ENCODE data around the gene MYH1. TPM values are rescaled to one million over a fixed set of nuclear protein-coding genes. Genes with fewer than 3 reads are reported as not detected.

The MYH1 gene
- total RNA-seq, 1 donor from 2014 or later, result not detected

DNA sequence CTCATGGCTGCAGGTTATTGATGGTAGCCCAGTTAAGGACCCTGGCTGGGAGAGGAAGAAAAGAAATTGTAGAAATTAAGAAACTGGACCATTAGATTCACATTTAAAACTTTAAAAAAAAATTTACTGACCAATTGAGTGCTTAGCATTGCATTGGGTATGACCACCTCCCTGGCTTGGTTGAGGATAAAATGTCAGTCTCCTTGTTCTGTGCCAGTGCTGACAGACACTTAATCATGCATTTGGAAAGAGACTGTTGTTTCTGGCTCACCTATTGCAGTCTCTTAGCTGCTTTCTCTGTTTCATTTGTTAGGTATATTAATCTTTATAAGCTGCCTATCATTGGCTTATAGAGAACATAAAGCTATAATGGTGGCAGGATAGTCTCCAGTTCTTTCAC is 1.7 kb downstream of the MYH1 start:
- no peaks in the 10 kb centered on the region for H3K27me3 ChIP-seq
- intact Hi-C loops (cut with DNase I), result no loop called here
- DNase-seq (ENCODE audit: extremely low spot score in 2 of 2), result no peak

GRCh38 chr17:10516065-10516464 is 2.3 kb downstream of the MYH1 start:
- Histone ChIP-seq H3K27ac (no peak overlapping the region), H3K4me3 (no peak overlapping the region), H3K27me3 (no peaks in the 10 kb centered on the region), H3K36me3 (no peaks in the 10 kb centered on the region), H3K4me1 (no peaks in the 10 kb centered on the region), H3K9me3 (no peaks in the 10 kb centered on the region)
- DNase-seq (ENCODE audit: extremely low spot score in 2 of 2), result no peak
- intact Hi-C loops (cut with DNase I), result no loop called here
- TF ChIP-seq CTCF (IDR thresholded peaks at IDR 0.05) (no peak), POLR2A (IDR thresholded peaks at IDR 0.05) (no peak), POLR2AphosphoS5 (IDR thresholded peaks at IDR 0.05; ENCODE audit: insufficient read depth in 1 of 2, low read depth in 1 of 2) (no peak)

More for the DNA sequence above, 1.7 kb downstream of the MYH1 start:
- Histone ChIP-seq H3K4me1 (no peaks in the 10 kb centered on the region), H3K9me3 (no peaks in the 10 kb centered on the region), H3K4me3 (no peak overlapping the region), H3K27ac (no peak overlapping the region), H3K36me3 (no peaks in the 10 kb centered on the region)
- TF ChIP-seq CTCF (IDR thresholded peaks at IDR 0.05) (no peak), POLR2AphosphoS5 (IDR thresholded peaks at IDR 0.05; ENCODE audit: insufficient read depth in 1 of 2, low read depth in 1 of 2) (no peak), POLR2A (IDR thresholded peaks at IDR 0.05) (no peak)

GRCh38 chr17:10513299-10514067 is 4.9 kb downstream of the MYH1 start:
- H3K9me3 ChIP-seq, result no peaks in the 10 kb centered on the region
- H3K36me3 ChIP-seq, result no peaks in the 10 kb centered on the region
- TF ChIP-seq CTCF (IDR thresholded peaks at IDR 0.05) (no peak), POLR2A (IDR thresholded peaks at IDR 0.05) (no peak), POLR2AphosphoS5 (IDR thresholded peaks at IDR 0.05; ENCODE audit: insufficient read depth in 1 of 2, low read depth in 1 of 2) (no peak)
- no peak overlapping the region for H3K4me3 ChIP-seq
- intact Hi-C loops (cut with DNase I), result no loop called here
- H3K4me1 ChIP-seq, result no peaks in the 10 kb centered on the region
- no peak for DNase-seq (ENCODE audit: extremely low spot score in 2 of 2)
- H3K27me3 ChIP-seq, result no peaks in the 10 kb centered on the region
- H3K27ac ChIP-seq, result no peak overlapping the region

DNA sequence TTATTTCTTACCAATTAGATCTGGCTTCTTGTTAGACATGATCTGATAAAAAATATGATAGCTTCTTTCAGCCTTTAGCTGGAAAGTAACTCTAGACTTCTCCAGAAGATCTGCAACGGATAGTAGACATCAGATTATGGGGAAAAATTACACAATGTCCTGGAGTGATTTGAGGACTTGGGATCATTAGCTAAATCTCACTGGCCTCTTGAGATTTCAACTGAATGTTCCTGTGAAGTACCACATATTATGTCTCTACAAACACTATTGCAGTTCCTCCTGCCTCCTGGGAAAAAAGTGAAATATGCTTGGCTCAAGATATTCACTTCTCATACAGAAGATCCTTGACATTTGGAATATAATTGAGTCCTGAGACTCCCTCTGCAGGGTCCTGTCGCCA is 5.5 kb downstream of the MYH1 start:
- Histone ChIP-seq H3K9me3 (no peaks in the 10 kb centered on the region), H3K4me3 (no peak overlapping the region), H3K27ac (no peak overlapping the region), H3K4me1 (no peaks in the 10 kb centered on the region), H3K36me3 (no peaks in the 10 kb centered on the region), H3K27me3 (no peaks in the 10 kb centered on the region)
- DNase-seq (ENCODE audit: extremely low spot score in 2 of 2), result no peak
- TF ChIP-seq POLR2A (IDR thresholded peaks at IDR 0.05) (no peak), POLR2AphosphoS5 (IDR thresholded peaks at IDR 0.05; ENCODE audit: insufficient read depth in 1 of 2, low read depth in 1 of 2) (no peak), CTCF (IDR thresholded peaks at IDR 0.05) (no peak)
- intact Hi-C loops (cut with DNase I), result no loop called here

DNA sequence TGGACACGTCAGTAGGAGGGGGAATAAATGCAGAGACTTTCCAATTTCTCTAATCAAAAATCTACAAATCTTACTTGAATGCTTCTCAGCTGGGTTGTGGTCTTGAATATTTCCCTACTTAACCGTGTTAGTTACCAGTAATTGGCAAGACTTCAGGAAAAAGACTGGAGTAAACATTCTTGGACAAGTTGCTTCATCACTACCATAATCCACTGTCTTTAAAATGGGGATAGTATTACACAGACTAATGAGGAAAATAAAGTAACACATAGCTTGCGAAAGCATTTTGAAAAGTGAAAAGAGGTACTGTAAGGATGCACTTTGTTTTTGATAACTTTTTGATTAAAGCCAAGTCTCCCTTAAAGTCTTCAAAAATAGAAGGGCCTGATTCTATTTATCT is 18.4 kb downstream of the MYH1 start:
- Histone ChIP-seq H3K27ac (no peak overlapping the region), H3K27me3 (no peaks in the 10 kb centered on the region), H3K4me1 (no peaks in the 10 kb centered on the region), H3K36me3 (no peaks in the 10 kb centered on the region), H3K4me3 (no peak overlapping the region), H3K9me3 (no peaks in the 10 kb centered on the region)
- TF ChIP-seq CTCF (IDR thresholded peaks at IDR 0.05), result no peak
- intact Hi-C loops (cut with DNase I), result no loop called here
- DNase-seq (ENCODE audit: extremely low spot score in 2 of 2), result no peak

Data from vagina (tissue), 2 donors.